ENCODE data around the gene UBE2V1. TPM values are rescaled to one million over a fixed set of nuclear protein-coding genes. Genes with fewer than 3 reads are reported as not detected.

Gene UBE2V1
- polyA plus RNA-seq, 1 of the 3 experiments (the other 2 are of a cell fraction) = 99.7 TPM

DNA sequence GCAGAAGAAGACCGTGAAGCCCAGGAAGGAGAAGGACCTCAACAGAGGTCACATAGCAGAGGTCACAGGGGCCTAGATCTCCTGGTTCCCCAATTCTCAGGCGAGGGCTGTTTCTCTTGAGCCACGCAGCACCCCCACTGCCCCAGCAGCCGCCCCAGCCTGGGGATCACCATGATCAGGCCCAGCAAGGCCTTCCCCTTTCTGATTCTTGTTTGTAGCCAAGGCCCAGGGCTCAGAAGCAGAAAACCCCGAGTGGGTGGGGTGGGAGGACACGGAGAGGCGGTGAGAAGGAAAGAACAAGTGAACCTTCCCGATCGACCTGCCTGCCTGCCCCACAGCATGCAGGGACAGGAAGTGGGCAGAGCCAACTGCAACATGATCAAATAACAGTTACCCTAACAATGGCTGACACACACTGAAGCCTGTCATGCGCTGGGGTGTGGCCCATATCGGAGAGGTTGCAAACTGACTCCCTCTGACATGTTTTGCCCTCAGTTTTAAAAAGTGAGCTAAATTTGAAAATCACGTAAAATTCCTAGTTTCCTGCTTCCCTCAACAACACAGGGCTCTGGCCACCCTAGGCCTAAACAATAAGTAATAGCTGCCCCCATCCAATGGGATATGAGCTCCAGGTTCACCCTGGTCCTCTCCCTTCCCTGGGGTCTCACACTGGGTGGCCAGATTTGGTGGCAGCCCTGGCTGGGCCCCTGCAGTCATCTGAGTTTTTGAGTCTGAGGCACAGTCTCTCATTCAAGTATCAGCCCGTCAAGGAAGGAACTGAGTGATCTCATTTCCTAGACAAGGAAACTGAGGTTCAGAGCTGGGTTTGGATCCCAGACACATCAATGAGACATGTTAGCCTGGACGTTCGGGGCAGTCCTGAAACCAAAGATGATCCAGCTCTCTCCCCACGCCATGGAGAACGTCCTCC lies 34.0 kb upstream of the UBE2V1 start (continued):
- TF ChIP-seq, protein P1, sequence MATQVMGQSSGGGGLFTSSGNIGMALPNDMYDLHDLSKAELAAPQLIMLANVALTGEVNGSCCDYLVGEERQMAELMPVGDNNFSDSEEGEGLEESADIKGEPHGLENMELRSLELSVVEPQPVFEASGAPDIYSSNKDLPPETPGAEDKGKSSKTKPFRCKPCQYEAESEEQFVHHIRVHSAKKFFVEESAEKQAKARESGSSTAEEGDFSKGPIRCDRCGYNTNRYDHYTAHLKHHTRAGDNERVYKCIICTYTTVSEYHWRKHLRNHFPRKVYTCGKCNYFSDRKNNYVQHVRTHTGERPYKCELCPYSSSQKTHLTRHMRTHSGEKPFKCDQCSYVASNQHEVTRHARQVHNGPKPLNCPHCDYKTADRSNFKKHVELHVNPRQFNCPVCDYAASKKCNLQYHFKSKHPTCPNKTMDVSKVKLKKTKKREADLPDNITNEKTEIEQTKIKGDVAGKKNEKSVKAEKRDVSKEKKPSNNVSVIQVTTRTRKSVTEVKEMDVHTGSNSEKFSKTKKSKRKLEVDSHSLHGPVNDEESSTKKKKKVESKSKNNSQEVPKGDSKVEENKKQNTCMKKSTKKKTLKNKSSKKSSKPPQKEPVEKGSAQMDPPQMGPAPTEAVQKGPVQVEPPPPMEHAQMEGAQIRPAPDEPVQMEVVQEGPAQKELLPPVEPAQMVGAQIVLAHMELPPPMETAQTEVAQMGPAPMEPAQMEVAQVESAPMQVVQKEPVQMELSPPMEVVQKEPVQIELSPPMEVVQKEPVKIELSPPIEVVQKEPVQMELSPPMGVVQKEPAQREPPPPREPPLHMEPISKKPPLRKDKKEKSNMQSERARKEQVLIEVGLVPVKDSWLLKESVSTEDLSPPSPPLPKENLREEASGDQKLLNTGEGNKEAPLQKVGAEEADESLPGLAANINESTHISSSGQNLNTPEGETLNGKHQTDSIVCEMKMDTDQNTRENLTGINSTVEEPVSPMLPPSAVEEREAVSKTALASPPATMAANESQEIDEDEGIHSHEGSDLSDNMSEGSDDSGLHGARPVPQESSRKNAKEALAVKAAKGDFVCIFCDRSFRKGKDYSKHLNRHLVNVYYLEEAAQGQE (IDR thresholded peaks at IDR 0.05; ENCODE audit: low read depth, low read length) = no peak
- no peak for TF ChIP-seq RXRA (IDR thresholded peaks at IDR 0.05; ENCODE audit: borderline replicate concordance, low read depth)

DNA sequence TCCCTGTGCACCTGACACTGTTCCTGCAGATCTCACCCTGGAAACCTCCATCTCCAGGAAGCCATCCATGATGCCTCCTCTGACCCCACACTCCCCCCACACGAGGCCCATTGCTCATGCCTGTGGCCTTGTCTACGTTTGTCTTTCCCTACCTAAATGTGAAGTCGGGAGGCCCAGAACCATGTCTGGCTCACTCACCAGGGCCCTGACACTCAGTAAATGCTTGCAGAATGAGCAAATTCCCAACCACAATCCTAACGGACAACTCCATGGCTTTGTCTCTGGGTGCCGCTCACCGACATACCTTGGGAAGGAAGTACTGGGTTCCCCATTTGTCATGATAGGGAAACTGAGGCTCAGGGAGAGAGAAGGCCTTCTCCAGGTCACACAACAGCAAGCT lies 33.3 kb upstream of the UBE2V1 start:
- no peaks in the 10 kb centered on the region for H3K9me2 ChIP-seq
- no peak overlapping the region for H3K27ac ChIP-seq (ENCODE audit: low read depth in 2 of 2, low read length in 1 of 2)
- peaks cover 10 to 13% of the 10 kb centered on the region in 2 experiments for H3K36me3 ChIP-seq (replicated peaks in 1 of 2; ENCODE audit: control insufficient read depth in 1 of 2, insufficient read depth in 2 of 2, low read length in 1 of 2)
- no peaks in the 10 kb centered on the region for H4K20me1 ChIP-seq (ENCODE audit: insufficient read depth)
- no peak overlapping the region for H3K4me3 ChIP-seq (ENCODE audit: low read depth in 2 of 2, low read length in 1 of 2)
- ChIA-PET CTCF (interaction anchor here (1.3 kb wide), 1 partner anchor 12 kb away, joined by 3 read pairs; no protein-coding TSS in a partner anchor), POLR2A (no interaction called here)
- TF ChIP-seq, protein P2, sequence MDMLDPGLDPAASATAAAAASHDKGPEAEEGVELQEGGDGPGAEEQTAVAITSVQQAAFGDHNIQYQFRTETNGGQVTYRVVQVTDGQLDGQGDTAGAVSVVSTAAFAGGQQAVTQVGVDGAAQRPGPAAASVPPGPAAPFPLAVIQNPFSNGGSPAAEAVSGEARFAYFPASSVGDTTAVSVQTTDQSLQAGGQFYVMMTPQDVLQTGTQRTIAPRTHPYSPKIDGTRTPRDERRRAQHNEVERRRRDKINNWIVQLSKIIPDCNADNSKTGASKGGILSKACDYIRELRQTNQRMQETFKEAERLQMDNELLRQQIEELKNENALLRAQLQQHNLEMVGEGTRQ (IDR thresholded peaks at IDR 0.05; ENCODE audit: borderline replicate concordance, low read depth, low read length) = no peak
- TF ChIP-seq GABPA (IDR thresholded peaks at IDR 0.05; ENCODE audit: low read depth) (no peak), FOXJ3 (CRISPR knock-in tag; IDR thresholded peaks at IDR 0.05) (no peak), POLR2AphosphoS5 (IDR thresholded peaks at IDR 0.05; ENCODE audit: low read depth, low read length) (no peak), RAD21 (IDR thresholded peaks at IDR 0.05; ENCODE audit: low read length) (no peak), RXRA (IDR thresholded peaks at IDR 0.05; ENCODE audit: borderline replicate concordance, low read depth) (no peak), GATA2 (CRISPR knock-in tag; IDR thresholded peaks at IDR 0.05) (no peak), TAF1 (IDR thresholded peaks at IDR 0.05; ENCODE audit: borderline replicate concordance, low read depth, low read length) (no peak), TCF12 (IDR thresholded peaks at IDR 0.05) (no peak), RFX5 (IDR thresholded peaks at IDR 0.05; ENCODE audit: low read length) (no peak), NFIC (IDR thresholded peaks at IDR 0.05; ENCODE audit: borderline replicate concordance) (no peak), TEAD4 (IDR thresholded peaks at IDR 0.05; ENCODE audit: borderline replicate concordance, insufficient read depth) (no peak), ELF1 (IDR thresholded peaks at IDR 0.05) (no peak)
- TF ChIP-seq, protein P3, sequence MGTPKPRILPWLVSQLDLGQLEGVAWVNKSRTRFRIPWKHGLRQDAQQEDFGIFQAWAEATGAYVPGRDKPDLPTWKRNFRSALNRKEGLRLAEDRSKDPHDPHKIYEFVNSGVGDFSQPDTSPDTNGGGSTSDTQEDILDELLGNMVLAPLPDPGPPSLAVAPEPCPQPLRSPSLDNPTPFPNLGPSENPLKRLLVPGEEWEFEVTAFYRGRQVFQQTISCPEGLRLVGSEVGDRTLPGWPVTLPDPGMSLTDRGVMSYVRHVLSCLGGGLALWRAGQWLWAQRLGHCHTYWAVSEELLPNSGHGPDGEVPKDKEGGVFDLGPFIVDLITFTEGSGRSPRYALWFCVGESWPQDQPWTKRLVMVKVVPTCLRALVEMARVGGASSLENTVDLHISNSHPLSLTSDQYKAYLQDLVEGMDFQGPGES (IDR thresholded peaks at IDR 0.05; ENCODE audit: low read depth, low read length) = no peak
- TF ChIP-seq, protein P4, sequence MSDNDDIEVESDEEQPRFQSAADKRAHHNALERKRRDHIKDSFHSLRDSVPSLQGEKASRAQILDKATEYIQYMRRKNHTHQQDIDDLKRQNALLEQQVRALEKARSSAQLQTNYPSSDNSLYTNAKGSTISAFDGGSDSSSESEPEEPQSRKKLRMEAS (IDR thresholded peaks at IDR 0.05; ENCODE audit: low read depth) = no peak
- H3K9me3 ChIP-seq = no peaks in the 10 kb centered on the region
- 88% methylated on average over 6 of the region's 6 CpGs for WGBS (ENCODE audit: low lambda C conversion rate)
- H3K9ac ChIP-seq = no peak overlapping the region
- H3K27me3 ChIP-seq (ENCODE audit: insufficient read depth) = no peaks in the 10 kb centered on the region
- no peak overlapping the region for H2AFZ ChIP-seq (ENCODE audit: low read depth)
- peaks cover 11 to 20% of the 10 kb centered on the region in 2 experiments; a peak in 2 of 4 replicates for H3K4me1 ChIP-seq (ENCODE audit: control insufficient read depth in 1 of 2, insufficient read depth in 2 of 2, low read depth in 1 of 2, low read length in 1 of 2)
- DNase-seq = no peak
- no peak overlapping the region for H3K4me2 ChIP-seq
- peaks cover 7% of the 10 kb centered on the region for H3F3A ChIP-seq (replicated peaks; ENCODE audit: insufficient read depth)
- peaks cover 81% of the 10 kb centered on the region for H3K79me2 ChIP-seq (ENCODE audit: insufficient read depth)

All from SK-N-SH (cell line).